ENCODE measurements around the gene MAGI2. TPM values are rescaled to one million over a fixed set of nuclear protein-coding genes. Genes with fewer than 3 reads are reported as not detected.

The MAGI2 gene
- total RNA-seq, 1 experiment from 2014 or later = 0.22 TPM

DNA sequence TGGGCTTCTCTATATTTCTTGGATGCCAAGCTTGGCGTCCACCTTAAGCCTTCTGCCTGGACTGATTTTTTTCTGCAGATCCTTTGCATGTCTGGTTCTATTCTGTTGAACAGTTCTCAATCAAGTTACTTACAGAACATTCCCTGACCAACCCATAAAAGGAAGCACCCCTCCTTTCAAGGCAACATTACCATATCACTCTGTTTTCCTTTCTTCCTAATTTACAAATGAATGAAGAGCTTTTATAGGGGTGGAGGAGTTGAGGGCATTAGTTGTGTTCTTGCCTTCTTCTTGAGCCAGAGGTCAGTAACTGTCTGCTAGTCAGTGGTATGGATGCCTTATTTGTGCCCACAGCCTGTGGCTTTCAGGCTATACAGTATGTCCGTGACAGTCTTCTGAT, 1293.9 kb downstream of the MAGI2 start:
- H4K20me1 ChIP-seq (ENCODE audit: insufficient read depth) = no peaks in the 10 kb centered on the region
- ChIA-PET POLR2A (no interaction called here), RAD21 (ENCODE audit: low non-redundant PET in 1 of 2, low total read pairs in 2 of 2, uncharacterized antibody in 2 of 2, unreplicated experiment in 2 of 2) (no interaction called here), CTCF (no interaction called here)
- H3K27me3 ChIP-seq (ENCODE audit: insufficient read depth, low read length) = peaks cover 54% of the 10 kb centered on the region
- no peaks in the 10 kb centered on the region for H3K9me2 ChIP-seq (ENCODE audit: insufficient read depth)
- DNase-seq (ENCODE audit: low read depth, low spot score) (no peak), ATAC-seq (no peak)
- no peak overlapping the region for H3K27ac ChIP-seq (ENCODE audit: low read depth, low read length)
- H3K4me2 ChIP-seq (ENCODE audit: low read length) = no peak overlapping the region
- no peaks in the 10 kb centered on the region for H3K79me2 ChIP-seq (ENCODE audit: insufficient read depth, low read length)
- TF ChIP-seq, protein P1, sequence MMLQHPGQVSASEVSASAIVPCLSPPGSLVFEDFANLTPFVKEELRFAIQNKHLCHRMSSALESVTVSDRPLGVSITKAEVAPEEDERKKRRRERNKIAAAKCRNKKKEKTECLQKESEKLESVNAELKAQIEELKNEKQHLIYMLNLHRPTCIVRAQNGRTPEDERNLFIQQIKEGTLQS (IDR thresholded peaks at IDR 0.05) = no peak
- TF ChIP-seq SRF (IDR thresholded peaks at IDR 0.05; ENCODE audit: low read depth) = no peak
- H3K9ac ChIP-seq (ENCODE audit: low read length) = no peak overlapping the region
- H3K36me3 ChIP-seq (ENCODE audit: control insufficient read depth in 1 of 2, insufficient read depth in 2 of 2, low read length in 2 of 2) = no peaks in the 10 kb centered on the region
- no peaks in the 10 kb centered on the region for H3K4me1 ChIP-seq (ENCODE audit: control insufficient read depth in 1 of 2, insufficient read depth in 2 of 2, low read length in 2 of 2)
- no TSS peak for BruUV-seq (replicated peaks)
- no peak overlapping the region for H2AFZ ChIP-seq (ENCODE audit: low read depth, low read length, poor library complexity, severe bottlenecking)
- H3K9me3 ChIP-seq (ENCODE audit: control insufficient read depth in 1 of 2, insufficient read depth in 1 of 2, low read depth in 1 of 2, low read length in 2 of 2) = no peaks in the 10 kb centered on the region
- intact Hi-C loops (cut with micrococcal nuclease) = no loop called here
- H3K4me3 ChIP-seq (replicated peaks in 1 of 2; ENCODE audit: low read depth in 1 of 2, low read length in 2 of 2) = no peak overlapping the region

DNA sequence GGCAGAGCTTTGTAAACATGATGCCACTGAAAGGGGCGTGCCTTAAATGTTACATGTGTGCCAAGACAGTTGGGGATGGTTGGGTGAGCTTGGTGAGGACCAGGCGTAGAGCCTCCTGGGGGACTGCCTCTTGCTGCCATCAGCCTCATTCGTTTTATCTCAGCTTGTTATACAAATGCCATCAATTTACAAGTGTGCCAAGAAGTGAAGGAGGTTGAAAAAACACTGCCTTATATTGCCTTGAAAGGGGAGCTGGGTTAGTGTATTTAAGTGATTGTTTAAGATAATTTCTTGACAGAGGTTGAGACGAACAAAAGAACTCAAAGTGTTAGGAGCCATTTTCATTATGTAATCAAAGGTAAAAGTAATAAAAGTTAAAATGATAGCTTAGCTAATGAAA, 1300.2 kb downstream of the MAGI2 start:
- Histone ChIP-seq H3K27me3 (ENCODE audit: insufficient read depth, low read length) (peaks cover 56% of the 10 kb centered on the region), H3K4me3 (replicated peaks in 1 of 2; ENCODE audit: low read depth in 1 of 2, low read length in 2 of 2) (no peak overlapping the region), H4K20me1 (ENCODE audit: insufficient read depth) (no peaks in the 10 kb centered on the region), H3K27ac (ENCODE audit: low read depth, low read length) (no peak overlapping the region), H3K36me3 (ENCODE audit: control insufficient read depth in 1 of 2, insufficient read depth in 2 of 2, low read length in 2 of 2) (no peaks in the 10 kb centered on the region), H3K79me2 (ENCODE audit: insufficient read depth, low read length) (no peaks in the 10 kb centered on the region), H3K4me2 (ENCODE audit: low read length) (no peak overlapping the region), H3K9me2 (ENCODE audit: insufficient read depth) (no peaks in the 10 kb centered on the region), H3K9me3 (ENCODE audit: control insufficient read depth in 1 of 2, insufficient read depth in 1 of 2, low read depth in 1 of 2, low read length in 2 of 2) (no peaks in the 10 kb centered on the region), H3K4me1 (ENCODE audit: control insufficient read depth in 1 of 2, insufficient read depth in 2 of 2, low read length in 2 of 2) (no peaks in the 10 kb centered on the region), H3K9ac (ENCODE audit: low read length) (no peak overlapping the region), H2AFZ (ENCODE audit: low read depth, low read length, poor library complexity, severe bottlenecking) (no peak overlapping the region)
- ATAC-seq (no peak), DNase-seq (ENCODE audit: low read depth, low spot score) (no peak)
- BruUV-seq (replicated peaks) = no TSS peak
- RAD21 ChIA-PET (ENCODE audit: low non-redundant PET in 1 of 2, low total read pairs in 2 of 2, uncharacterized antibody in 2 of 2, unreplicated experiment in 2 of 2) = no interaction called here
- CTCF ChIA-PET = interaction anchor here (0.9 kb wide), 1 partner anchor 9 kb away, joined by 3 read pairs; no protein-coding TSS in a partner anchor
- POLR2A ChIA-PET = no interaction called here
- intact Hi-C loops (cut with micrococcal nuclease) = no loop called here
- TF ChIP-seq ZNF274 (IDR thresholded peaks at IDR 0.05; ENCODE audit: low read depth, low read length) = no peak
- TF ChIP-seq RAD21 (IDR thresholded peaks at IDR 0.05; ENCODE audit: low read depth) = no peak
- no peak for TF ChIP-seq ZFX (IDR thresholded peaks at IDR 0.05)
- no peak for TF ChIP-seq EZH2 (IDR thresholded peaks at IDR 0.05)
- no peak for TF ChIP-seq POLR2AphosphoS5 (IDR thresholded peaks at IDR 0.05; ENCODE audit: low read depth, low read length)
- TF ChIP-seq CEBPB (IDR thresholded peaks at IDR 0.05; ENCODE audit: low read depth) = no peak
- TF ChIP-seq EGR1 (IDR thresholded peaks at IDR 0.05; ENCODE audit: low read depth) = no peak
- TF ChIP-seq SP1 (IDR thresholded peaks at IDR 0.05; ENCODE audit: low read depth) = no peak
- TF ChIP-seq EZH2phosphoT487 (IDR thresholded peaks at IDR 0.05; ENCODE audit: borderline replicate concordance) = no peak
- TF ChIP-seq CBX3 (IDR thresholded peaks at IDR 0.05; ENCODE audit: low read depth) = no peak
- TF ChIP-seq TCF7L2 (IDR thresholded peaks at IDR 0.05; ENCODE audit: borderline replicate concordance, extremely low read depth, insufficient read depth, insufficient read length) = no peak
- TF ChIP-seq FOSL1 (IDR thresholded peaks at IDR 0.05; ENCODE audit: low read depth) = no peak
- TF ChIP-seq SRF (IDR thresholded peaks at IDR 0.05; ENCODE audit: low read depth) = no peak
- TF ChIP-seq, protein P2, sequence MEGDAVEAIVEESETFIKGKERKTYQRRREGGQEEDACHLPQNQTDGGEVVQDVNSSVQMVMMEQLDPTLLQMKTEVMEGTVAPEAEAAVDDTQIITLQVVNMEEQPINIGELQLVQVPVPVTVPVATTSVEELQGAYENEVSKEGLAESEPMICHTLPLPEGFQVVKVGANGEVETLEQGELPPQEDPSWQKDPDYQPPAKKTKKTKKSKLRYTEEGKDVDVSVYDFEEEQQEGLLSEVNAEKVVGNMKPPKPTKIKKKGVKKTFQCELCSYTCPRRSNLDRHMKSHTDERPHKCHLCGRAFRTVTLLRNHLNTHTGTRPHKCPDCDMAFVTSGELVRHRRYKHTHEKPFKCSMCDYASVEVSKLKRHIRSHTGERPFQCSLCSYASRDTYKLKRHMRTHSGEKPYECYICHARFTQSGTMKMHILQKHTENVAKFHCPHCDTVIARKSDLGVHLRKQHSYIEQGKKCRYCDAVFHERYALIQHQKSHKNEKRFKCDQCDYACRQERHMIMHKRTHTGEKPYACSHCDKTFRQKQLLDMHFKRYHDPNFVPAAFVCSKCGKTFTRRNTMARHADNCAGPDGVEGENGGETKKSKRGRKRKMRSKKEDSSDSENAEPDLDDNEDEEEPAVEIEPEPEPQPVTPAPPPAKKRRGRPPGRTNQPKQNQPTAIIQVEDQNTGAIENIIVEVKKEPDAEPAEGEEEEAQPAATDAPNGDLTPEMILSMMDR (IDR thresholded peaks at IDR 0.05 in 2 of 3, conservative IDR thresholded peaks at IDR 0.05 in 1 of 3; ENCODE audit: borderline replicate concordance in 1 of 3, insufficient read depth in 1 of 3, low read depth in 2 of 3, low read length in 2 of 3) = no peak
- TF ChIP-seq, protein P3, sequence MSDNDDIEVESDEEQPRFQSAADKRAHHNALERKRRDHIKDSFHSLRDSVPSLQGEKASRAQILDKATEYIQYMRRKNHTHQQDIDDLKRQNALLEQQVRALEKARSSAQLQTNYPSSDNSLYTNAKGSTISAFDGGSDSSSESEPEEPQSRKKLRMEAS (IDR thresholded peaks at IDR 0.05) = no peak
- TF ChIP-seq, protein P4, sequence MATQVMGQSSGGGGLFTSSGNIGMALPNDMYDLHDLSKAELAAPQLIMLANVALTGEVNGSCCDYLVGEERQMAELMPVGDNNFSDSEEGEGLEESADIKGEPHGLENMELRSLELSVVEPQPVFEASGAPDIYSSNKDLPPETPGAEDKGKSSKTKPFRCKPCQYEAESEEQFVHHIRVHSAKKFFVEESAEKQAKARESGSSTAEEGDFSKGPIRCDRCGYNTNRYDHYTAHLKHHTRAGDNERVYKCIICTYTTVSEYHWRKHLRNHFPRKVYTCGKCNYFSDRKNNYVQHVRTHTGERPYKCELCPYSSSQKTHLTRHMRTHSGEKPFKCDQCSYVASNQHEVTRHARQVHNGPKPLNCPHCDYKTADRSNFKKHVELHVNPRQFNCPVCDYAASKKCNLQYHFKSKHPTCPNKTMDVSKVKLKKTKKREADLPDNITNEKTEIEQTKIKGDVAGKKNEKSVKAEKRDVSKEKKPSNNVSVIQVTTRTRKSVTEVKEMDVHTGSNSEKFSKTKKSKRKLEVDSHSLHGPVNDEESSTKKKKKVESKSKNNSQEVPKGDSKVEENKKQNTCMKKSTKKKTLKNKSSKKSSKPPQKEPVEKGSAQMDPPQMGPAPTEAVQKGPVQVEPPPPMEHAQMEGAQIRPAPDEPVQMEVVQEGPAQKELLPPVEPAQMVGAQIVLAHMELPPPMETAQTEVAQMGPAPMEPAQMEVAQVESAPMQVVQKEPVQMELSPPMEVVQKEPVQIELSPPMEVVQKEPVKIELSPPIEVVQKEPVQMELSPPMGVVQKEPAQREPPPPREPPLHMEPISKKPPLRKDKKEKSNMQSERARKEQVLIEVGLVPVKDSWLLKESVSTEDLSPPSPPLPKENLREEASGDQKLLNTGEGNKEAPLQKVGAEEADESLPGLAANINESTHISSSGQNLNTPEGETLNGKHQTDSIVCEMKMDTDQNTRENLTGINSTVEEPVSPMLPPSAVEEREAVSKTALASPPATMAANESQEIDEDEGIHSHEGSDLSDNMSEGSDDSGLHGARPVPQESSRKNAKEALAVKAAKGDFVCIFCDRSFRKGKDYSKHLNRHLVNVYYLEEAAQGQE (IDR thresholded peaks at IDR 0.05; ENCODE audit: low read depth) = no peak
